Activated T-cell treated with anti-CD3 and anti-CD28 coated beads, Interleukin-2, amount 50 U/mL, for 24 hours (primary cell): ENCODE results near the gene LHX3.

Source experiments
- DNase-seq: peaks from one replicate; pipeline ENCODE4 v3.0.0-alpha.2; 2020
- H3K27ac Mint-ChIP-seq: 2 replicates; pipeline ENCODE4 v1.8.0; 2020; ENCODE audit warnings: mild to moderate bottlenecking, mixed read lengths
- H3K27me3 Mint-ChIP-seq: 2 replicates; pipeline ENCODE4 v1.8.0; 2020; ENCODE audit warnings: mixed read lengths
- H3K36me3 Mint-ChIP-seq: 2 replicates; pipeline ENCODE4 v1.8.0; 2020; ENCODE audit warnings: low read depth, mixed read lengths
- H3K4me1 Mint-ChIP-seq: 2 replicates; pipeline ENCODE4 v1.8.0; 2020; ENCODE audit warnings: low read depth, mixed read lengths
- H3K4me3 Mint-ChIP-seq: 2 replicates; pipeline ENCODE4 v1.8.0; 2020; ENCODE audit warnings: mild to moderate bottlenecking, moderate library complexity, mixed read lengths
- H3K9me3 Mint-ChIP-seq: 2 replicates; pipeline ENCODE4 v1.8.0; 2020; ENCODE audit warnings: mixed read lengths

The LHX3 gene

GRCh38 chr9:136201174-136201573 lies 3.8 kb downstream of the LHX3 start:
- Mint-ChIP-seq H3K36me3 (peaks cover 4% of the 10 kb centered on the region), H3K9me3 (no peaks in the 10 kb centered on the region), H3K4me3 (no peak overlapping the region), H3K27ac (no peak overlapping the region), H3K4me1 (peaks cover 7% of the 10 kb centered on the region), H3K27me3 (peaks cover 75% of the 10 kb centered on the region)
- DNase-seq: no peak

- H3K9me3 Mint-ChIP-seq: no peaks in the 10 kb centered on the region
- H3K27me3 Mint-ChIP-seq: peaks cover 77% of the 10 kb centered on the region
- no peak overlapping the region for H3K27ac Mint-ChIP-seq
- peaks cover 8% of the 10 kb centered on the region for H3K4me1 Mint-ChIP-seq
- H3K36me3 Mint-ChIP-seq: no peaks in the 10 kb centered on the region
- H3K4me3 Mint-ChIP-seq: no peak overlapping the region
- no peak for DNase-seq
Observed at GRCh38 chr9:136200424-136200823, 4.5 kb downstream of the LHX3 start.

DNA sequence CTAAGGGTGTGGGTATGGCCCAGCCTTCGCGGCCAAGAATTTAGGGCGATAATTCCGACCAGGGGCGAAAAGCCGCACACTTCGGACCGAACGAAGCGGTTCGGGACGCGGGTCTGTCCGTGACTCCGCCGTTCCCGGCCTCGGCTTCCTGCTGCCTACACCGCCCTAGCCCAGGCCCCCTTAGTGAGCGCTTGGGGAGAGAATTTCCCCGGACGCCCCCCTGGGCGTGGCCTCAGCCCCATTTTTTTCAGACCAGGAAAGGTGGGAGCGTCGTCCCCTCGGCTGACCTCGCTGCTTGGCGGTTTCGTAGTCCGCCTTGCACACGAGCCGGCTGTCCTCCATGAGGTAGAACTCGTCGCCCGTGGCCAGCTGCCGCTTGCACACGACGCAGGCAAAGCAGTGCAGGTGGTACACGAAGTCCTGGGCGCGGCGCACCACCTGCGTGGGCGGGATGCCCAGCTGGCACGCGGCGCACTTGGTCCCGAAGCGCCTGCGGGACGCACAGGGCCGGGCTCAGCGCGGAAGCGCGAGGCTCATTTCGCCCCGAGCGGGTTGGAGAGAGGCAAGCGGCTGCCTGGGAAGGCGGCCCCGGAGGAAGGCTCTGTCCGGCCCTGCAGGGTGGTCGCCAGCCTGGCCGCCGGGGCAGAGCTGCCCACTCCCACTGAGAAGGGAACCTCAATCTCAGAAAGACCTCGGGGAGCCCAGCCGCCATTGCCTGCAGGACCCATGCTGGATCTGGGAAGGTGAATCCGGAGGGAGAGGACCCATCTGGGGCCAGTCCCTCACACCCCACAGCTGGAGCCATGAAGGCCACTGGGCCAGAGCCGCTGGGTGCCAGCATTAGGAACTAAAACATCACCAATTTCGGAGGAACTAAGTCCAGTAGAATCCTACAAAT lies 5.3 kb downstream of the LHX3 start:
- Mint-ChIP-seq H3K27me3 (peaks cover 81% of the 10 kb centered on the region), H3K36me3 (no peaks in the 10 kb centered on the region), H3K9me3 (no peaks in the 10 kb centered on the region), H3K27ac (no peak overlapping the region), H3K4me3 (no peak overlapping the region), H3K4me1 (peaks cover 8% of the 10 kb centered on the region)
- DNase-seq: no peak

- H3K9me3 Mint-ChIP-seq: no peaks in the 10 kb centered on the region
- no peak overlapping the region for H3K4me3 Mint-ChIP-seq
- H3K27ac Mint-ChIP-seq: no peak overlapping the region
- H3K27me3 Mint-ChIP-seq: peaks cover 77% of the 10 kb centered on the region
- peaks cover 8% of the 10 kb centered on the region for H3K4me1 Mint-ChIP-seq
- DNase-seq: no peak
- no peaks in the 10 kb centered on the region for H3K36me3 Mint-ChIP-seq
Observed at GRCh38 chr9:136198605-136199083, 6.3 kb downstream of the LHX3 start.

- no peak for DNase-seq
- Mint-ChIP-seq H3K27ac (no peak overlapping the region), H3K9me3 (no peaks in the 10 kb centered on the region), H3K36me3 (no peaks in the 10 kb centered on the region), H3K4me1 (peaks cover 8% of the 10 kb centered on the region), H3K4me3 (no peak overlapping the region), H3K27me3 (peaks cover 72% of the 10 kb centered on the region)
Observed at GRCh38 chr9:136197930-136198604, 6.9 kb downstream of the LHX3 start.

GRCh38 chr9:136197084-136197875 lies 7.6 kb downstream of the LHX3 start:
- Mint-ChIP-seq H3K27ac (no peak overlapping the region), H3K36me3 (no peaks in the 10 kb centered on the region), H3K27me3 (peaks cover 71% of the 10 kb centered on the region), H3K4me3 (no peak overlapping the region), H3K9me3 (no peaks in the 10 kb centered on the region), H3K4me1 (peaks cover 8% of the 10 kb centered on the region)
- DNase-seq: no peak

GRCh38 chr9:136196404-136197083 lies 8.4 kb downstream of the LHX3 start:
- Mint-ChIP-seq H3K9me3 (no peaks in the 10 kb centered on the region), H3K27me3 (peaks cover 74% of the 10 kb centered on the region), H3K27ac (no peak overlapping the region), H3K4me3 (no peak overlapping the region), H3K4me1 (peaks cover 8% of the 10 kb centered on the region), H3K36me3 (no peaks in the 10 kb centered on the region)
- DNase-seq: no peak

DNA sequence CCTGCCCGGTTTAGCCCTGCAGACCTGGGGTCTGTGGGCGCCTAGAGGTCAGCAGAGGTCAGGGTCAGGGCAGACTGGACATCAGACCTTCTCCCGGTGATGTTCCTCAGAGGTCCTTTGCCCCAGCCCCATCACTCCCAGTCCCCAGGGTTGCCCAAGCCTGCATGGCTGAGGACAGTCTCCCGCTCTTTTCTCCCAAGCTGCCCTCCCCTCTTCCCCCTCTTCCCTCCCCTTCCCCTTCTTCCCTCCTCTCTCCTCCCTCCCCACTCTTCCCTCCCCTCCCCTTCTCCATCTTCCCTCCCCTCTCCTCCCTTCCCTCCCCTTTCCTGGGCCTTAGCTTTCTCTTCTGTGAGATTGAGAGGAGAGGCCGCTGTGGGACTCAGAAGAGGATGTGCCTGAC lies 10.4 kb downstream of the LHX3 start:
- no peak overlapping the region for H3K4me3 Mint-ChIP-seq
- H3K27ac Mint-ChIP-seq: no peak overlapping the region
- H3K9me3 Mint-ChIP-seq: no peaks in the 10 kb centered on the region
- H3K27me3 Mint-ChIP-seq: peaks cover 74% of the 10 kb centered on the region
- DNase-seq: no peak
- peaks cover 8% of the 10 kb centered on the region for H3K4me1 Mint-ChIP-seq
- H3K36me3 Mint-ChIP-seq: no peaks in the 10 kb centered on the region

GRCh38 chr9:136193891-136194279 lies 11.0 kb downstream of the LHX3 start:
- Mint-ChIP-seq H3K27me3 (peaks cover 73% of the 10 kb centered on the region), H3K4me1 (peaks cover 8% of the 10 kb centered on the region), H3K9me3 (no peaks in the 10 kb centered on the region), H3K4me3 (no peak overlapping the region), H3K36me3 (no peaks in the 10 kb centered on the region), H3K27ac (no peak overlapping the region)
- no peak for DNase-seq

DNA sequence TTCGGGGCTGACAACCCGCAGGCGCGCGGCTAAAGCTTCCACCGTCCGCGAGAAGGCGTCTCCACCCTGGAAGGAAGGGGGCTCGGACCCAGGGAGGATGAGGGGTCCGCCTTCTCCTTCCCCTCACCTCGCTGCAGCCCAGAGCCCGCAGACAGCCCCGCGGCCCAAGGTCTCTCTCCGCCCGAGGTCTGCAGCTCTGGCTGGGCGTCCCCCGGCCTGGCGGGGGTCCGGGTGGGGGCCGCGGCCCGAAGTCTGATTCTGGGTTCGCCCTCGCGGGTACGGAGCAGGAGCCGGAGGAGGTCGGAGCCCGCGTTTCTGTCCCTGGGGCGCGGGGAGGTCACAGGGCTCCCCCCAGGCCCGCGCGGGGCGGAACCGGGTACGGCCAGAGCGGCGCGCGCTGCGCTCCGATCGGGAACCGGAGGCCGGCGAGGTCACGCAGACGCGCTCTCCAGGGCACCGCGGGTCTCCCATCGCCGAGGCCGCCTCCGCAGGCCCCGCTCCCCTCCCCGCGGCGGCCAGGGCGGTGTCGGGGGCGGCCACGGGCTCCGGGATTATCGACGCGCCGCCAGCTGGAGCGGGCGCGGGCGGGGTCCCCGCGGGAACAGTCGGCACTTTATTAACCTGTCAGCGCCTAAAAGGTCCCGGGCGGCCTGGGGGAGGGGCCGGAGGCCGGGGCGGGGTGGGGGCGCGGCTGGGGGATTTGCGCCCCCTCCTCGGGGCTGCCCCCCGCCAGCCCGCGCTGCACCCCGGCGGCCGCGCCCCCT lies 11.6 kb downstream of the LHX3 start:
- H3K4me1 Mint-ChIP-seq: peaks cover 8% of the 10 kb centered on the region
- H3K27me3 Mint-ChIP-seq: peaks cover 70% of the 10 kb centered on the region
- H3K9me3 Mint-ChIP-seq: no peaks in the 10 kb centered on the region
- H3K4me3 Mint-ChIP-seq: no peak overlapping the region
- no peak for DNase-seq
- no peaks in the 10 kb centered on the region for H3K36me3 Mint-ChIP-seq
- H3K27ac Mint-ChIP-seq: no peak overlapping the region

GRCh38 chr9:136192289-136193126 lies 12.4 kb downstream of the LHX3 start:
- no peak for DNase-seq
- Mint-ChIP-seq H3K4me3 (no peak overlapping the region), H3K9me3 (no peaks in the 10 kb centered on the region), H3K36me3 (no peaks in the 10 kb centered on the region), H3K4me1 (peaks cover 8% of the 10 kb centered on the region), H3K27me3 (peaks cover 69% of the 10 kb centered on the region), H3K27ac (no peak overlapping the region)

DNA sequence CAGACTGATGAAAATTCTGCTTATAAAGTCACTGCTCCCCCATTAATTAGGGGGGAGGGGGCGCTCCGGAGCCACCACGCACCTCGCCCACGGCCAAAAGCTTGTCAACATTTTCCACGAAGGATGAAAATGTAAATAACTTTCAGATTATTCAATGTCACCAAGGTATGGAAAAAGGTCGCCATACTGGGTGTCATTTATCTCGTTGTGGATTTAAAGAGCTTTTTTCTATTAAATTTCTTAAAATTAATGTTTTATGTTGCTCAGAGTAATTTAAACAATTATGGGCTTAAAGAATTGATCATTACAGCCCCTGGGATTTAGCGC lies 13.0 kb downstream of the LHX3 start:
- no peak for DNase-seq
- Mint-ChIP-seq H3K9me3 (no peaks in the 10 kb centered on the region), H3K27ac (no peak overlapping the region), H3K27me3 (peaks cover 70% of the 10 kb centered on the region), H3K4me1 (peaks cover 8% of the 10 kb centered on the region), H3K4me3 (no peak overlapping the region), H3K36me3 (no peaks in the 10 kb centered on the region)
